Measurements from ENCODE around the gene AIG1.

AIG1 gene

GRCh38 chr6:143119260-143119659 is 58.6 kb downstream of the AIG1 start:
- DNase-seq (ENCODE audit: extremely low read depth, low read depth), result no peak
- H3K4me3 ChIP-seq (replicated peaks; ENCODE audit: low read depth, low read length), result no peak overlapping the region

GRCh38 chr6:143123081-143123480 is 62.4 kb downstream of the AIG1 start:
- DNase-seq (ENCODE audit: extremely low read depth, low read depth), result no peak
- no peak for TF ChIP-seq CTCF (IDR thresholded peaks at IDR 0.05; ENCODE audit: low read depth, low read length, missing control alignments)
- no peak overlapping the region for H3K4me3 ChIP-seq (replicated peaks; ENCODE audit: low read depth, low read length)

More at GRCh38 chr6:143119260-143119659, 58.6 kb downstream of the AIG1 start:
- TF ChIP-seq CTCF (IDR thresholded peaks at IDR 0.05; ENCODE audit: low read depth, low read length, missing control alignments), result no peak

GRCh38 chr6:143123941-143124340 is 63.3 kb downstream of the AIG1 start:
- no peak overlapping the region for H3K4me3 ChIP-seq (replicated peaks; ENCODE audit: low read depth, low read length)
- no peak for DNase-seq (ENCODE audit: extremely low read depth, low read depth)
- TF ChIP-seq CTCF (IDR thresholded peaks at IDR 0.05; ENCODE audit: low read depth, low read length, missing control alignments), result no peak

GRCh38 chr6:143125455-143125854 is 64.8 kb downstream of the AIG1 start:
- H3K4me3 ChIP-seq (replicated peaks; ENCODE audit: low read depth, low read length), result no peak overlapping the region
- no peak for TF ChIP-seq CTCF (IDR thresholded peaks at IDR 0.05; ENCODE audit: low read depth, low read length, missing control alignments)
- DNase-seq (ENCODE audit: extremely low read depth, low read depth), result no peak

- no peak for TF ChIP-seq CTCF (IDR thresholded peaks at IDR 0.05; ENCODE audit: low read depth, low read length, missing control alignments)
- H3K4me3 ChIP-seq (replicated peaks; ENCODE audit: low read depth, low read length), result no peak overlapping the region
- DNase-seq (ENCODE audit: extremely low read depth, low read depth), result no peak
Observed at GRCh38 chr6:143125864-143126573, 65.3 kb downstream of the AIG1 start.

GRCh38 chr6:143126574-143126941 is 65.9 kb downstream of the AIG1 start:
- H3K4me3 ChIP-seq (replicated peaks; ENCODE audit: low read depth, low read length), result no peak overlapping the region
- TF ChIP-seq CTCF (IDR thresholded peaks at IDR 0.05; ENCODE audit: low read depth, low read length, missing control alignments), result no peak

More at GRCh38 chr6:143126574-143126941, 65.9 kb downstream of the AIG1 start:
- DNase-seq (ENCODE audit: extremely low read depth, low read depth), result no peak

Data from HFF-Myc (cell line).